T-helper 2 cell treated with Interferon-gamma antibody and Interleukin-4, amounts not matched to agents 5 μg/mL and 100 μg/mL, for 36 hours (primary cell): ENCODE measurements around the gene FNDC10.
A peak's percentile ranks its signal among the peaks of the same experiment; 100 is the strongest.
"Not testable (repeated sequence)": the region's sequence is repeated elsewhere in the genome, so short reads cannot be mapped to it uniquely, and the experiment has no call there.

Source experiments
- DNase-seq: peaks from one replicate; pipeline ENCODE4 v3.0.0; 2021; ENCODE audit warnings: low spot score
- H3K27ac Mint-ChIP-seq: one replicate; pipeline ENCODE4 v1.8.0; 2021; ENCODE audit warnings: mild to moderate bottlenecking, mixed read lengths
- H3K27me3 Mint-ChIP-seq: one replicate; pipeline ENCODE4 v1.8.0; 2021; ENCODE audit warnings: low read depth, mixed read lengths
- H3K36me3 Mint-ChIP-seq: one replicate; pipeline ENCODE4 v1.8.0; 2021; ENCODE audit warnings: low read depth, mixed read lengths
- H3K4me1 Mint-ChIP-seq: one replicate; pipeline ENCODE4 v1.8.0; 2021; ENCODE audit warnings: low read depth, mixed read lengths
- H3K4me3 Mint-ChIP-seq: one replicate; pipeline ENCODE4 v1.8.0; 2022; ENCODE audit warnings: mild to moderate bottlenecking, moderate library complexity, mixed read lengths
- H3K9me3 Mint-ChIP-seq: one replicate; pipeline ENCODE4 v1.8.0; 2021; ENCODE audit warnings: mixed read lengths

FNDC10 gene

DNA sequence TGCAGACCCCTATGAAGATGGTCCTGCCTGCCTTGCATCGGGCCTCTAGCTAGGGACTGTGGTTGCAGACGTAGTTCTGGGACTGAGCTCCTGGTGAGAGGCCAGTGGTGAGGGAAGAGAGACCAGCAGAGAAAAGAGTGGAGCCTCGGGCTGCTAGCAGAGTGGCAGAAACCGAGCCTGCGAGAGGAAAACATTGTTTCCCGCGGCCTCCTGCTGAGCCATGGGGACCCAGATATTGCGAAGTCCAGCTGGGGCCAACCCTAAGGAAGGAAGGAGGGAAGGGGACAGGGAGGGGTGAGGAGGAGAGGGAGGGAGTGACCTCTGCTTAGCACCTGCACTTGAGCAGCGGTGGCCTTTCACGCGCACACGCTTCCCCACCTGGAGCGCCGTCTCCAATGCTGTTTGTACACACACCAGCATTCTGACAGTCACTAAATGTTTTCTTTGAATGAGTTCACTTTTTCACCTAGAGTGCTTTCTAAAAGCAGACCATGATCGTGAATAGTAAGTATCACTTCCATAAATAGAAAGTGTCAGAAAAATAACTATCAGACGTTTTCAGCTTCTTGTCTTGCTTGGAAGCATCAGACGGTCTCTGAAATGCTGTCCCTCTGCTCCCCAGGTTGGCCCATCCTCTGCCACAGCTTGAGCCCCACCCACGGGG is 2.5 kb upstream of the FNDC10 start:
- no peak overlapping the region for H3K27ac Mint-ChIP-seq
- H3K4me3 Mint-ChIP-seq = no peak overlapping the region
- peaks cover 9% of the 10 kb centered on the region for H3K4me1 Mint-ChIP-seq
- H3K36me3 Mint-ChIP-seq = no peaks in the 10 kb centered on the region
- no peaks in the 10 kb centered on the region for H3K9me3 Mint-ChIP-seq
- H3K27me3 Mint-ChIP-seq = peaks cover 5% of the 10 kb centered on the region
- DNase-seq = no peak

DNA sequence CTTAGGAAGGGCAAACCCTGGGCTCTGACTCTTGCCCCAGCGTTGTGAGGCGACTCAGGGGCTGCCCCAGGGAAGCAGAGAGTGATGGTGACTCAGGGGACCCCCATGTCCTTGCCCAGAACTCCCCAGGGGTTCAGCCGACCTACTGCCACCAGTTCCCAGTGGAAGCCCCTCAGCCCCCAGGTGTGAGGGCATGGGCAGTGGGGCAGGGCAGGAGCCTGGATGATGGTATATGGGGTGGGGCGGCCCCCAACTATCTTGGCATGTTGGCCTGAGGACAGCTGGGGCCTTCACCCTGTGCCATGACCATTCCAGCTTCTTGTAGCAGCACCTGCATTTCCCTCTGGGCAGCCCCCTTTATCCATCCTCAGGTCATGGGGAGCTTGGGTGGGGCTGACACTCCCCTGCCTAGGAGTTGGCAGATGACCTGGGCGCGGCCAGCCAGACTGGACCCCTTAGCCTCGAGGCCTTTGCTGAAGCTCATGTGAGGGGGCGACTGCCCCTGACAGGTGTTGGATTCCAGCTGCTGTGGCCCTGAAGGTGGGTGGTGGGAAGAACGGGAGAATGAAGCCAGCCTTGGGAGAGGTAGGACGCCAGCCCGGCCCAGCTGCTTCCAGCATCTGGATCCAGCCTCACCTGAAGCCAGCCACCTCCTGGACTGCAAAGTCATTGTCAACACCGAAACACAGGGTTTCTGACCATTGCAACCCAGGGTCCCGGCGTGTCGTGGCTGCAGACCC is 1.8 kb upstream of the FNDC10 start:
- Mint-ChIP-seq H3K27ac (no peak overlapping the region), H3K4me1 (peaks cover 3% of the 10 kb centered on the region), H3K9me3 (no peaks in the 10 kb centered on the region), H3K27me3 (peaks cover 5% of the 10 kb centered on the region), H3K4me3 (no peak overlapping the region), H3K36me3 (no peaks in the 10 kb centered on the region)
- no peak for DNase-seq

DNA sequence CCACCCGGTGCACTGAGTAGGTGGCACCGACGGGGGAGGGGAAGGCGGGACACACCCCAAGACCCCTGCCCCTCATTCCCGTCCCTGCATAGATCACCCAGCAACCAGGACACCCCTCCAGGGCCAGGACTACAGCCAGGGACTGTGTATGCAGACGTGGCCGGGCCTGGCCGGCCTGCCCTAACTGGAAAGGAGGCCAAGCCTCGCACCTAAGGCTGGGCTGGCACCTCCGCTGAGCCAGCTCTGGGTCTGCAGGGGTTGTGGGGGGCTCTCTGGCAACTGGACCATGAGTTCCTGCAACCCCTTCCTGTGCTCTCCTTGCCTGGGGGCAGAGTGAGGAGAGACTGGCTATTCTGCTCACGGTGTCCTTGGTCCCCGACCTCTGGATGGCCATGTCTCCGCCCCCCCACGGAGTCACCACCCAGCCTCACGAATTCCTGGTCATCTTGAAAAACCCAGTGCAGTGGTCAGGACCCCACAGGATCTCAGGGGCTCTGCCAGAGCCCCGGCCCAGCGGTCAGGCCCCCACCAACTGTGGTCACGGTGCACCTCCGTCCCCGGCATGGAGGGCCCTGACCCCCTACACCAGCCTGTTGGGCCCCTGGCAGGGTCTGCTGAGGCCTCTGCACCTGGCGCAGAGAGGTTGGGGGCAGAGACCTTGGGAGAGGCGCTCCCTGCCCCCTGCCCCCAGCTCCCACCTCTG is 1.1 kb upstream of the FNDC10 start:
- Mint-ChIP-seq H3K9me3 (no peaks in the 10 kb centered on the region), H3K27me3 (peaks cover 5% of the 10 kb centered on the region), H3K36me3 (no peaks in the 10 kb centered on the region), H3K4me1 (peaks cover 3% of the 10 kb centered on the region), H3K4me3 (peak overlapping the region; percentile 65), H3K27ac (peak overlapping the region; percentile 15)
- no peak for DNase-seq

DNA sequence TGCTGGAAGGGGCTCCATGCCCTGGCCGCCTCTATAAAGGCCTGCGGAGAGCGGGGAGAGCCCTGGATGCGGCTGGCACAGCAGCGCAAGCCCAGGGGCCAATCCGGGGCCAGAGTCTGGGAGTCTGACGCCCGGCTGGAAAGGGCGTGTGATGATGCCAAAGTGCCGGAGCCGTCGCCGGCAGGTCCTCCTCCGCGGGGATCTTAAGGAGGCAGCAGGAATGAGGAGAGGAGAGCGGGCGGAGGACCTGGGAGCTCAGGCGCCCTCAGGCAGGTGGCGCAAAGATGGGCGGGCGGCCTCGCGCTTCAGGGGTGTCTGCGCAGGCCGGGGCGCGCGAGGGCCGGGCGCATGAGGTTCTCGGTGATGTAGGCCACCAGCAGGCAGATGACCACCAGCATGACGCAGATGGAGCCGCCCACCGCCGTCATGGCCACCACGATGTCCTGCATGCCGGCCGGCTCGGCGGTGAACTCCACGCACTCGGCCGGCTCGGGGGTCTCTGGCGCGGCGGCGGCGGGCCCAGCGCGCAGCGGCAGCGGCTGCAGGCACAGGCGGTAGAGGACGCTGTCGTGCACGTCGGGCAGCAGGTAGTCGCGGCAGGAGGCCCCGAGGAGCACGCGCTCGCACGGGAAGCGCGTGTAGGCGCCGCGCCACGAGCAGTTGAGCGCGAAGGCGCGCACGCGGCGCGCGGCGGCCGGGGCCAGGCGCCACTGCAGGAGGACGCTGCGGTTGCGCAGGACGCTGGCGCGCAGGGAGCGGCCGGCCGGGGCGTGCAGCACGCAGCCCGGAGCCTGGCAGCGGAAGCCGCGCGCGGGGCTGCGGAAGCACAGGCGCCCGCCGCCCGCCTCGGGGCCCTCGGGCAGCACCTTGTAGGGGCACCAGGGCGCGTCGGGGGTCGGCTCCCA is 653 bp downstream of the FNDC10 start:
- H3K4me3 Mint-ChIP-seq = peak overlapping the region; percentile 77
- no peaks in the 10 kb centered on the region for H3K9me3 Mint-ChIP-seq
- peaks cover 5% of the 10 kb centered on the region for H3K27me3 Mint-ChIP-seq
- peaks cover 3% of the 10 kb centered on the region for H3K4me1 Mint-ChIP-seq
- peak; percentile 43 for DNase-seq
- no peak overlapping the region for H3K27ac Mint-ChIP-seq
- no peaks in the 10 kb centered on the region for H3K36me3 Mint-ChIP-seq

DNA sequence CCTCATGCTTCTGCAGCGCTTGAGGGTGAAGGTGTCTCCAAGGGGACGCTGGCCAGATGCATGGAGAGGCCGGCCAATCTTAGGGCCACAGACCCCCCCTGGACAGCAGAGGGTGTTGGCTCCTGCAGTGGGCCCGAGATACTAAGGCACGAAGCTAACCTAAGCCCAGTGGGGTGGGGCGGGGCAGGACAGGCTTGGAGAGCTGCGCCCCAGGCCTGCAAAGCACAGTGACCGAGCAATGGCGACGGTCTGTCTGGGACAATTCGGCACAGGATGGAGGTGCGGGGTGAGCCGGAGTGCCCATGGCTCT is 1.3 kb downstream of the FNDC10 start:
- H3K27me3 Mint-ChIP-seq = peaks cover 5% of the 10 kb centered on the region
- DNase-seq = no peak
- H3K27ac Mint-ChIP-seq = no peak overlapping the region
- no peaks in the 10 kb centered on the region for H3K9me3 Mint-ChIP-seq
- peaks cover 3% of the 10 kb centered on the region for H3K4me1 Mint-ChIP-seq
- peak overlapping the region; percentile 77 for H3K4me3 Mint-ChIP-seq
- no peaks in the 10 kb centered on the region for H3K36me3 Mint-ChIP-seq

DNA sequence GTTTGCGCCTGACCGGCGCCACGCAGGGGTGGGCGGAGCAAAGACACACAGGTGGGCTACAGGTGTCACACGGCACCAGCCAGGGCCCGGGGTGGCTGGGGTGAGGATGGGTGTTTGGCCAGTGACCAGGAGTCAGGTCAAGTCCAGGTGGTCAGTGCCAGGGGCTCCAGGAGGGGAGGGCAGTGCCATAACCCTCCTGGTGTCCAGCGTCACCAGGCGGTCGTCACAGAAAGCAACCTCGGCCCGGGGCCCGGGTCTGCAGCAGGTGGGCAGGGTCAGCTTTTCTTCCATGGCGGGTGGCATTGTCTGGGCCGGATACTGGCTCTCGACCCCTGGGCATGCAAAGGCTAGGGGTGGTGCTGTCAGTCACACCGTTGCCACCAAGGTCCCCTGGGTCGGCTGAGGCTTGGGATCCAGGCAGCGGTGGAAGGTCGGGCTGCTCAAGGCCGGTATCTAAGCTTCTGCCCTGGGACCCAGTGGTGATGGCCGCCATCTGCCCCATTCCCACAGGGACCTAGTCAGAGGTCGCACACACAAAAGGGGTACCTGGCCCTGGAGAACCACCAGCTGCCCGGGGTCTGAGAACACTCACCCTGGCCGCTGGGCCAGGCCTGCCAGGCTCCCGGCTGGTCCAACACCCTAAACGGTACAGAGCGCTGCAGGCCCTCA is 1.8 kb downstream of the FNDC10 start:
- no peaks in the 10 kb centered on the region for H3K9me3 Mint-ChIP-seq
- peak overlapping the region; percentile 77 for H3K4me3 Mint-ChIP-seq
- H3K27ac Mint-ChIP-seq = peak overlapping the region; percentile 31
- peaks cover 3% of the 10 kb centered on the region for H3K4me1 Mint-ChIP-seq
- no peak for DNase-seq
- peaks cover 5% of the 10 kb centered on the region for H3K27me3 Mint-ChIP-seq
- no peaks in the 10 kb centered on the region for H3K36me3 Mint-ChIP-seq

DNA sequence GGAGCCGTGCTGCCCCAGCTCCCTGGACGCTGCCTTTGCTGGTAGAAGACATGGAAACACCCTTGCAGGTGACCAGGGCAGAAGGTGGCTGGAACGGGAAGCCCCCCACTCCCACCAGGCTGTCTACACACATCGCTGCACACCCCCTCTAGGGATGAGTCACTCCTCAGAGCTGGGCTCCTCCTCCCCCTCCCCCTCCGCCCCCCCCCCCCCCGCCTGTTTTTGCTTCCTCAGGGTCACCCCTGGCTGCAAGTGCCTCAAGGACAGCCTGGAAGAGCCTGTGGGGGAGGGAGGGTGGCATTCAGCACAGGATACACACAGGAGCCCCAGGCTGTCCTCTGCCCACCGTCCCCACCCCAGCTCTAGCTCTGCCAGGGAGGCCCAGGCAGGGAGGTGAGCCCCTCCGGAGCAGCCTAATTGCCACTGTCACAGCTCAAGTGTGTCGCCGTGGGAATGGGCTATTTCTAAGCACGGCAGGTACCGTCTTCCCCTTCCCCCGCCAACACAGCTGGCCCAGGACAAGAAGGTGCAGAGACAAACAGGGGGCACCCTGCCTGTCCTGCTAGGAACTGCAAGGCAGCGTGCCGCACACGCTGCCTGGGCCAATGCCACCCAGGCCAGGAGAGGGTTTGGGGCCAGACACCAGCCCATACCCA is 2.5 kb downstream of the FNDC10 start:
- H3K27me3 Mint-ChIP-seq = peaks cover 5% of the 10 kb centered on the region

DNA sequence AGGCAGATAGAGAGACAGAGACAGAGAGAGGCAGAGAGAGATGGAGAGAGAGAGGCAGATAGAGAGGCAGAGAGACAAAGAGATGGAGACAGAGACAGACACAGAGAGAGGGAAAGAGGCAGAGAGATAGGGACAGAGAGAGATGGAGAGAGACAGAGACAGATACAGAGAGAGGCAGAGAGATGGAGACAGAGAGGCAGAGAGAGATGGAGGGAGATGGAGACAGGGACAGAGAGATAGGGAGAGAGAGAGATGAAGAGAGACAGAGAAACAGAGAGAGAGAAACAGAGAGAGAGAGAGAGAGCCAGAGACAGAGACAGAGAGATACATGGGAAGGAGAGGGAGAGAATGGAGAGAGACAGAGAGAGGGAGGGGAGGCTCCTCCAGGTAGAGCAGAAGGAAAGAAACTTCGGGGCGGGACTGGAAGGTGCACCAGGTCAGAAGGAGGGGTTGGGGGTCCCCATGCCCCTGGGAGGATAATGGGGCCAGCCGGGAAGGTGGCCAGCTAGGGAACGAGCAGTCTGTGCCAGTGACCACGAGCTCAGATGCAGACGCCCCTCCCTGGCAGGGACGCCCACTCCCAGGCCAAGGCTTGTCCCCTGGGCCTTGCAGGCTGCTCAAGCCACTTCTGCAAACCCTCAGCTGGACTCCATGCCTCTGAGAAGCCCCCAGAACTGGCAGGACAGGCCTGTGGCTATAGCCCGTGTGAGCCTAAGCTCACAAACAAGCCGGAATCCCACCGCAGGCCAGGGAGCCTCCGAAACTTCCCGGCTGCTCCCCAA is 3.3 kb downstream of the FNDC10 start:
- H3K27ac Mint-ChIP-seq = no peak overlapping the region
- H3K27me3 Mint-ChIP-seq = peaks cover 5% of the 10 kb centered on the region
- no peaks in the 10 kb centered on the region for H3K36me3 Mint-ChIP-seq
- H3K4me3 Mint-ChIP-seq = no peak overlapping the region
- H3K9me3 Mint-ChIP-seq = no peaks in the 10 kb centered on the region
- DNase-seq = no peak
- peaks cover 3% of the 10 kb centered on the region for H3K4me1 Mint-ChIP-seq

More for the DNA sequence above, 2.5 kb downstream of the FNDC10 start:
- DNase-seq = no peak
- no peaks in the 10 kb centered on the region for H3K9me3 Mint-ChIP-seq
- no peak overlapping the region for H3K27ac Mint-ChIP-seq
- H3K4me1 Mint-ChIP-seq = peaks cover 3% of the 10 kb centered on the region
- H3K4me3 Mint-ChIP-seq = peak overlapping the region; percentile 29
- H3K36me3 Mint-ChIP-seq = no peaks in the 10 kb centered on the region

DNA sequence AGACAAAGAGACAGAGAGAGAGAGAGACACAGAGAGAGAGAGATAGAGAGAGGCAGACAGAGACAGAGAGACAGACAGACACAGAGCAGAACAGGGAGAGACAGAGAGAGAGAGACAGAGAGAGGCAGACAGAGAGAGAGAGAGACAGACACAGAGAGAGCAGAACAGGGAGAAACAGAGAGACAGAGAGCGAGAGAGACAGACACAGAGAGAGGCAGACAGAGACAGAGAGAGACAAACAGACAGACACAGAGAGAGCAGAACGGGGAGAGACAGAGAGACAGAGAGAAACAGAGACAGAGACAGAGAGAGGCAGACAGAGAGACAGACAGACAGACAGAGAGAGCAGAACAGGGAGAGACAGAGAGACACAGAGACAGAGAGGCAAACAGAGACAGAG is 4.6 kb downstream of the FNDC10 start:
- not testable (repeated sequence) for DNase-seq, H3K36me3 Mint-ChIP-seq, H3K4me3 Mint-ChIP-seq, H3K27ac Mint-ChIP-seq, H3K4me1 Mint-ChIP-seq, H3K27me3 Mint-ChIP-seq, H3K9me3 Mint-ChIP-seq

DNA sequence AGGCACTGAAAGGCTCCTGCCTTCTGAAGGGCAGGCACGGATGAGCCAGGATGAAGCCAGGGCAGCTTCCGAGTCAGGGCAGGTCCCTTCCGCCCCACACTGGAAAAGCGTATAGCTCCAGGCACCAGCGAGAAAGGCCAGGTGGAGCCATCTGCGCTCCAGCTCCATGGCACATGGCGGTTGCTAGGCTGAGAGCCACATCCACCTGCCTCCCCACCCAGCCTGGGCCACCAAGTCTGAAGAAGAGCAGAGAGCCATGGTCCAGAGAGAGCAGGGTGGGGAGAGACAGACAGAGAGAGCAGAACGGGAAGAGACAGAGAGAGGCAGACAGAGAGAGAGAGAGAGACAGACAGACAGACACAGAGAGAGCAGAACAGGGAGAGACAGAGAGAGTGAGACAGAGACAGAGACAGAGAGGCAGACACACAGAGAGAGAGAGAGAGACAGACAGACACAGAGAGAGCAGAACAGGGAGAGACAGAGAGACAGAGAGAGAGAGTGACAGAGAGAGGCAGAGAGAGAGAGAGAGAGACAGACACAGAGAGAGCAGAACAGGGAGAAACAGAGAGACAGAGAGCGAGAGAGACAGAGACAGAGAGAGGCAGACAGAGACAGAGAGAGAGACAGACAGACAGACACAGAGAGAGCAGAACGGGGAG is 5.2 kb downstream of the FNDC10 start:
- H3K27ac Mint-ChIP-seq = no peak overlapping the region
- H3K4me1 Mint-ChIP-seq = peaks cover 3% of the 10 kb centered on the region
- no peaks in the 10 kb centered on the region for H3K36me3 Mint-ChIP-seq
- H3K4me3 Mint-ChIP-seq = no peak overlapping the region
- peaks cover 5% of the 10 kb centered on the region for H3K27me3 Mint-ChIP-seq
- no peak for DNase-seq
- H3K9me3 Mint-ChIP-seq = no peaks in the 10 kb centered on the region

DNA sequence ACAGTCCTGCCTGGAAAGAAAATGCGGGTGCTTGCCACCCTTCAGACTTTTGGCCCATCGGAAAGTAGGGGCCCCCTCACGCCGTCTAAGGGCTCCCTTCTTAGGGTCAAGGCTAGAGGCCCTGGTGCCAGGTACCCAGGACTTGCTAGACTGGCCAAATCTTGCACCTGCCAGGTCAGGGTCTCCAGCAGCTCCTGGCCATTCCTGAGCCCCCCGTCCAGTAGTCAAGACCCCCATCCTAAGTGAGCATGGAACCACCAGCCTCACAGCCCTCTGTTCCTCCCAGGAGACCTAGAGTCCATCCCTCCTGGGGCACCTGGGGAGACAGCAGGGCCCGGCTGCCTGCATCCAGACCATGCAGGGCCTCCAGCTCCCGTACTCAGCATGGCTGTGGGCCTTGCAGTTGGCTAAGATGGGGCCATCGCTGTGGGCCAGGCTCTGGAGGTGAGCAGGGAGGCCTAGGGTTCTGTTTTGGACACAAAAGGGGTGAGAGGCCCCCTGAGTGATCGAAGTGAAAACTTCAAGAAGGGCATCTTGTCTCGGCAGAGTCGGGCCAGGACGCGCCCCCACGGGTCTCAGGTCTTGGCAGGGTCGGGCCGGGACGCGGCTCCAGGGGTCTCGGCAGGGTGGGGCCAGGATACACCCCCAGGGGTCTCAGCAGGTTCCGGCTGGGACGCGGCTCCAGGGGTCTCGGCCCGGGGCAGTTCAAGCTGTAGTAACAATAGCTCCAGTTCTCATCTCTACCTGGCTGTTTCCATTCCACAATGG is 5.9 kb downstream of the FNDC10 start:
- Mint-ChIP-seq H3K36me3 (no peaks in the 10 kb centered on the region), H3K27ac (no peak overlapping the region), H3K27me3 (peaks cover 5% of the 10 kb centered on the region), H3K4me1 (peaks cover 2% of the 10 kb centered on the region), H3K9me3 (no peaks in the 10 kb centered on the region), H3K4me3 (no peak overlapping the region)
- DNase-seq = no peak
